NCI-H82 treated with DMSO at 0.1 percent for 48 hours (cell line): ENCODE data around the gene RGS5.

ENCODE experiments used
- DNase-seq: peaks from one replicate; lab custom pipeline; 2025; ENCODE audit not compliant: unreplicated experiment; lab: John Stamatoyannopoulos, UW

RGS5 gene

GRCh38 chr1:163148911-163149310 is 53.8 kb downstream of the RGS5 start:
- no peak for DNase-seq

- no peak for DNase-seq
Observed at GRCh38 chr1:163147019-163147418, 55.7 kb downstream of the RGS5 start.

GRCh38 chr1:163145435-163145834 is 57.3 kb downstream of the RGS5 start:
- DNase-seq, result no peak

- DNase-seq, result no peak
Observed at GRCh38 chr1:163144418-163144817, 58.3 kb downstream of the RGS5 start.

GRCh38 chr1:163142152-163142551 is 60.6 kb downstream of the RGS5 start:
- DNase-seq, result no peak

- peak; percentile 39 for DNase-seq
Observed at GRCh38 chr1:163141556-163141955, 61.2 kb downstream of the RGS5 start.

- DNase-seq, result no peak
Observed at GRCh38 chr1:163137556-163138265, 65.0 kb downstream of the RGS5 start.

GRCh38 chr1:163131981-163132380 is 70.7 kb downstream of the RGS5 start:
- no peak for DNase-seq

GRCh38 chr1:163130225-163130856 is 72.4 kb downstream of the RGS5 start:
- no peak for DNase-seq

GRCh38 chr1:163128282-163128681 is 74.4 kb downstream of the RGS5 start:
- no peak for DNase-seq

GRCh38 chr1:163124812-163125211 is 77.9 kb downstream of the RGS5 start:
- no peak for DNase-seq

GRCh38 chr1:163120372-163120771 is 82.3 kb downstream of the RGS5 start:
- no peak for DNase-seq

- DNase-seq, result no peak
Observed at GRCh38 chr1:163119707-163120106, 83.0 kb downstream of the RGS5 start.

GRCh38 chr1:163115887-163116286 is 86.8 kb downstream of the RGS5 start:
- DNase-seq, result peak; percentile 70

GRCh38 chr1:163107655-163108054 is 95.1 kb downstream of the RGS5 start:
- no peak for DNase-seq

- no peak for DNase-seq
Observed at GRCh38 chr1:163106364-163106987, 96.2 kb downstream of the RGS5 start.

GRCh38 chr1:163104385-163105099 is 98.2 kb downstream of the RGS5 start:
- no peak for DNase-seq

- no peak for DNase-seq
Observed at GRCh38 chr1:163102590-163102989, 100.1 kb downstream of the RGS5 start.

GRCh38 chr1:163095213-163095612 is 107.5 kb downstream of the RGS5 start:
- no peak for DNase-seq

- DNase-seq, result no peak
Observed at GRCh38 chr1:163094589-163094988, 108.1 kb downstream of the RGS5 start.

GRCh38 chr1:163094182-163094581 is 108.5 kb downstream of the RGS5 start:
- DNase-seq, result no peak

- DNase-seq, result no peak
Observed at GRCh38 chr1:163093579-163093978, 109.1 kb downstream of the RGS5 start.
